Neural cell (in vitro differentiated cells): ENCODE results near the gene F7.

Source experiments
- EP300 ChIP-seq: fragments of 450-650 bp; conservative IDR thresholded peaks from 2 replicates; pipeline ENCODE4 v1.6.1; 2014; ENCODE audit warnings: antibody characterized with exemption, mild to moderate bottlenecking, moderate library complexity; ENCODE audit not compliant: poor library complexity, severe bottlenecking
- EZH2 ChIP-seq: fragments of 200-600, 300-800 bp; shearing (Covaris generic), sonication (generic); IDR thresholded peaks from 2 replicates; pipeline ENCODE4 v1.6.1; 2014; ENCODE audit warnings: antibody characterized with exemption, low read length, borderline replicate concordance, mild to moderate bottlenecking; ENCODE audit not compliant: insufficient read depth, poor library complexity, severe bottlenecking
- MXI1 ChIP-seq: fragments of 450-650 bp; conservative IDR thresholded peaks from 2 replicates; pipeline ENCODE4 v1.6.1; 2014; ENCODE audit warnings: antibody characterized with exemption, mild to moderate bottlenecking; ENCODE audit not compliant: poor library complexity, severe bottlenecking
- POLR2AphosphoS5 ChIP-seq: IDR thresholded peaks from 2 replicates; pipeline ENCODE4 v1.6.1; 2012
- RAD21 ChIP-seq: fragments of 450-650 bp; conservative IDR thresholded peaks from 2 replicates; pipeline ENCODE4 v1.6.1; 2014; ENCODE audit warnings: antibody characterized with exemption, mild to moderate bottlenecking, moderate library complexity
- SMC3 ChIP-seq: fragments of 450-650 bp; conservative IDR thresholded peaks from 2 replicates; pipeline ENCODE4 v1.6.1; 2014; ENCODE audit warnings: antibody characterized with exemption, mild to moderate bottlenecking, moderate library complexity; ENCODE audit not compliant: poor library complexity
- TAF1 ChIP-seq: IDR thresholded peaks from 2 replicates; pipeline ENCODE4 v1.6.1; 2012; ENCODE audit warnings: low read depth
- TF ChIP-seq, protein P1 (sequence below): fragments of 450-650 bp; IDR thresholded peaks from 2 replicates; pipeline ENCODE4 v1.5.1; 2014; ENCODE audit warnings: antibody characterized with exemption, mild to moderate bottlenecking, moderate library complexity; ENCODE audit not compliant: poor library complexity, severe bottlenecking

DNA sequence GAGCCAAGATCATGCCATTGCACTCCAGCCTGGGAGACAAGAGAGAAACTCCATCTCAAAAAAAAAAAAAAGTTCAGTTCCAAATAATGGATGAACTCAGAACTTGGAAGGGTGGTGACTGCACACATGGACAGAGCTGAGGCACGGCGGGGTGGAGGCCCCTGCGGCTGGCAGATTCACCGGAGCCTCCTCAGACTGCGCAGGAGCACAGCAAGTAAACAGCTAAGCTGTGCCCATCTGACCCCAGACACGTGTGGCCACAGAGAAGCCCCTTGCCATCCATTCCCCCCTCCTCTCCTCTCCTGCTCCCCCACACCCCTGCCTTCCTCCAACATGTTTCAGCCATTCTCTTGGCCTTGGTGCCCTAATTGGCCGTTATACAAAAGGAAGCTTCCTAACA lies 37.3 kb downstream of the F7 start:
- TF ChIP-seq, protein P1, sequence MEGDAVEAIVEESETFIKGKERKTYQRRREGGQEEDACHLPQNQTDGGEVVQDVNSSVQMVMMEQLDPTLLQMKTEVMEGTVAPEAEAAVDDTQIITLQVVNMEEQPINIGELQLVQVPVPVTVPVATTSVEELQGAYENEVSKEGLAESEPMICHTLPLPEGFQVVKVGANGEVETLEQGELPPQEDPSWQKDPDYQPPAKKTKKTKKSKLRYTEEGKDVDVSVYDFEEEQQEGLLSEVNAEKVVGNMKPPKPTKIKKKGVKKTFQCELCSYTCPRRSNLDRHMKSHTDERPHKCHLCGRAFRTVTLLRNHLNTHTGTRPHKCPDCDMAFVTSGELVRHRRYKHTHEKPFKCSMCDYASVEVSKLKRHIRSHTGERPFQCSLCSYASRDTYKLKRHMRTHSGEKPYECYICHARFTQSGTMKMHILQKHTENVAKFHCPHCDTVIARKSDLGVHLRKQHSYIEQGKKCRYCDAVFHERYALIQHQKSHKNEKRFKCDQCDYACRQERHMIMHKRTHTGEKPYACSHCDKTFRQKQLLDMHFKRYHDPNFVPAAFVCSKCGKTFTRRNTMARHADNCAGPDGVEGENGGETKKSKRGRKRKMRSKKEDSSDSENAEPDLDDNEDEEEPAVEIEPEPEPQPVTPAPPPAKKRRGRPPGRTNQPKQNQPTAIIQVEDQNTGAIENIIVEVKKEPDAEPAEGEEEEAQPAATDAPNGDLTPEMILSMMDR, result no peak
- TF ChIP-seq EP300, result no peak
- no peak for TF ChIP-seq EZH2
- TF ChIP-seq TAF1, result no peak
- TF ChIP-seq RAD21, result no peak
- no peak for TF ChIP-seq SMC3
- TF ChIP-seq POLR2AphosphoS5, result no peak
- TF ChIP-seq MXI1, result no peak
